Duodenal mucosa (tissue), 2 donors: ENCODE measurements around the gene C1QTNF5.
"Not testable (repeated sequence)": the region's sequence is repeated elsewhere in the genome, so short reads cannot be mapped to it uniquely, and the experiment has no call there.

ENCODE experiments used
- H3K27ac ChIP-seq: one replicate; pipeline ENCODE4 v1.7.0; 2013; ENCODE audit warnings: low read depth, low read length
- H3K27me3 ChIP-seq, 2 donors: one replicate each; pipeline ENCODE4 v1.7.0; 2013; ENCODE audit warnings: low read length in 2 of 2, control low read depth in 1 of 2; ENCODE audit not compliant: insufficient read depth in 2 of 2, control insufficient read depth in 1 of 2
- H3K36me3 ChIP-seq, 2 donors: one replicate each; pipeline ENCODE4 v1.7.0; 2013; ENCODE audit warnings: low read length in 2 of 2, control low read depth in 1 of 2; ENCODE audit not compliant: insufficient read depth in 2 of 2, control insufficient read depth in 1 of 2
- H3K4me1 ChIP-seq, 2 donors: one replicate each; pipeline ENCODE4 v1.7.0; 2013; ENCODE audit warnings: low read length in 2 of 2, control low read depth in 1 of 2; ENCODE audit not compliant: insufficient read depth in 2 of 2, control insufficient read depth in 1 of 2
- H3K4me3 ChIP-seq, 2 donors: one replicate each; pipeline ENCODE4 v1.7.0; 2013; ENCODE audit warnings: low read length in 2 of 2, low read depth in 1 of 2
- H3K9ac ChIP-seq, 2 donors: one replicate each; pipeline ENCODE4 v1.7.0; 2013; ENCODE audit warnings: low read length in 2 of 2, low read depth in 1 of 2
- H3K9me3 ChIP-seq, 2 donors: one replicate each; pipeline ENCODE4 v1.7.0; 2013; ENCODE audit warnings: low read length in 2 of 2, control low read depth in 1 of 2; ENCODE audit not compliant: control insufficient read depth in 1 of 2

The C1QTNF5 gene

GRCh38 chr11:119340335-119341221, at the start of gene C1QTNF5:
Gene C1QTNF5, minus strand, starts transcription at chr11:119340883. Its CDS starts 486 bp downstream, at chr11:119340397.
- Histone ChIP-seq H3K27me3 (peaks cover 0 to 9% of the 10 kb centered on the region in 2 donors), H3K9ac (peak within 1 kb of the TSS; percentile 40 to 57), H3K27ac (peak within 1 kb of the TSS; percentile 76), H3K36me3 (peaks cover 0 to 4% of the 10 kb centered on the region in 2 donors), H3K4me1 (peaks cover 31 to 41% of the 10 kb centered on the region in 2 donors), H3K4me3 (peak within 1 kb of the TSS; percentile 46 to 64), H3K9me3 (no peaks in the 10 kb centered on the region)

- Histone ChIP-seq H3K27me3 (no peaks in the 10 kb centered on the region), H3K9me3 (no peaks in the 10 kb centered on the region), H3K4me3 (no peak overlapping the region), H3K36me3 (no peaks in the 10 kb centered on the region), H3K9ac (no peak overlapping the region), H3K4me1 (no peaks in the 10 kb centered on the region), H3K27ac (no peak overlapping the region)
These were observed 49.0 kb upstream of the C1QTNF5 start for GRCh38 chr11:119389611-119390254.

- H3K27ac ChIP-seq = no peak overlapping the region
- no peaks in the 10 kb centered on the region for H3K9me3 ChIP-seq
- H3K4me3 ChIP-seq = no peak overlapping the region
- no peaks in the 10 kb centered on the region for H3K36me3 ChIP-seq
- H3K4me1 ChIP-seq = no peaks in the 10 kb centered on the region
- H3K9ac ChIP-seq = no peak overlapping the region
- H3K27me3 ChIP-seq = no peaks in the 10 kb centered on the region
These were observed 47.4 kb upstream of the C1QTNF5 start for GRCh38 chr11:119388103-119388502.

- no peak overlapping the region for H3K9ac ChIP-seq
- peaks cover 0 to 6% of the 10 kb centered on the region in 2 donors for H3K27me3 ChIP-seq
- no peaks in the 10 kb centered on the region for H3K9me3 ChIP-seq
- peaks cover 15 to 16% of the 10 kb centered on the region in 2 donors for H3K4me1 ChIP-seq
- no peak overlapping the region for H3K4me3 ChIP-seq
- no peak overlapping the region for H3K27ac ChIP-seq
- no peaks in the 10 kb centered on the region for H3K36me3 ChIP-seq
These were observed 43.6 kb upstream of the C1QTNF5 start for GRCh38 chr11:119384332-119384731.

GRCh38 chr11:119382513-119382912, 41.8 kb upstream of the C1QTNF5 start:
- not testable (repeated sequence) for H3K4me3 ChIP-seq, H3K36me3 ChIP-seq, H3K27me3 ChIP-seq, H3K9me3 ChIP-seq, H3K27ac ChIP-seq, H3K9ac ChIP-seq
- H3K4me1 ChIP-seq = peaks cover 15 to 16% of the 10 kb centered on the region in 2 donors

- Histone ChIP-seq H3K27ac (no peak overlapping the region), H3K27me3 (peaks cover 0 to 6% of the 10 kb centered on the region in 2 donors), H3K9me3 (no peaks in the 10 kb centered on the region), H3K9ac (peak overlapping the region in 1 of 2 donors; percentile 20), H3K4me3 (peak overlapping the region; percentile 79 to 81), H3K36me3 (no peaks in the 10 kb centered on the region), H3K4me1 (peaks cover 15 to 16% of the 10 kb centered on the region in 2 donors)
These were observed 41.4 kb upstream of the C1QTNF5 start for GRCh38 chr11:119382101-119382500.

GRCh38 chr11:119381181-119381988, 40.7 kb upstream of the C1QTNF5 start, which contains the start of gene USP2:
Gene USP2, minus strand, starts transcription at chr11:119381690. Its CDS starts 8,210 bp downstream, at chr11:119373480.
- no peaks in the 10 kb centered on the region for H3K36me3 ChIP-seq
- no peak within 1 kb of the TSS for H3K27ac ChIP-seq
- no peaks in the 10 kb centered on the region for H3K9me3 ChIP-seq
- H3K4me1 ChIP-seq = peaks cover 15 to 16% of the 10 kb centered on the region in 2 donors
- peak within 1 kb of the TSS; percentile 79 to 81 for H3K4me3 ChIP-seq
- peak within 1 kb of the TSS; percentile 55 for H3K9ac ChIP-seq
- H3K27me3 ChIP-seq = peaks cover 0 to 6% of the 10 kb centered on the region in 2 donors

GRCh38 chr11:119380827-119381180, 40.1 kb upstream of the C1QTNF5 start:
- Histone ChIP-seq H3K27ac (no peak overlapping the region), H3K4me1 (peaks cover 15 to 16% of the 10 kb centered on the region in 2 donors), H3K36me3 (no peaks in the 10 kb centered on the region), H3K27me3 (peaks cover 0 to 6% of the 10 kb centered on the region in 2 donors), H3K4me3 (peak overlapping the region; percentile 79 to 81), H3K9ac (peak overlapping the region; percentile 55), H3K9me3 (no peaks in the 10 kb centered on the region)

GRCh38 chr11:119380160-119380826, 39.6 kb upstream of the C1QTNF5 start:
- H3K27ac ChIP-seq = no peak overlapping the region
- no peaks in the 10 kb centered on the region for H3K36me3 ChIP-seq
- H3K27me3 ChIP-seq = peaks cover 0 to 6% of the 10 kb centered on the region in 2 donors
- peaks cover 15 to 16% of the 10 kb centered on the region in 2 donors for H3K4me1 ChIP-seq
- no peak overlapping the region for H3K4me3 ChIP-seq
- H3K9ac ChIP-seq = no peak overlapping the region
- H3K9me3 ChIP-seq = no peaks in the 10 kb centered on the region
